HepG2 (cell line): Measurements from ENCODE around the gene ING1.

Experiments
- BHLHE40 ChIP-seq: IDR thresholded peaks from 2 replicates; pipeline ENCODE4 v1.6.1; 2011; ENCODE audit warnings: low read length, improper control_type of control experiment
- EP300 ChIP-seq, 3 experiments: sonication (generic) in 1 of 3; formaldehyde crosslinking in 1 of 3; IDR thresholded peaks; 2 replicates each; pipeline versions ENCODE4 v1.5.1 to v1.6.1; 2011 to 2020; ENCODE audit warnings: low read depth in 2 of 3, low read length in 2 of 3, borderline replicate concordance in 1 of 3, improper control_type of control experiment in 1 of 3, mild to moderate bottlenecking in 1 of 3, missing genetic modification reagents in 1 of 3, moderate library complexity in 1 of 3
- FIP1L1 ChIP-seq: fragments of 200-400 bp; formaldehyde crosslinking; IDR thresholded peaks from 2 replicates; pipeline ENCODE4 v1.6.1; 2018; ENCODE audit warnings: low read depth, mild to moderate bottlenecking, low read length, moderate library complexity, borderline replicate concordance; ENCODE audit not compliant: insufficient read depth
- IRF2 ChIP-seq: IDR thresholded peaks from 2 replicates; pipeline ENCODE4 v1.6.1; 2018; ENCODE audit warnings: missing genetic modification reagents, missing compliant biosample characterization
- PAX8 ChIP-seq: sonication (generic); formaldehyde crosslinking; IDR thresholded peaks from 2 replicates; pipeline ENCODE4 v1.8.0; 2022; ENCODE audit warnings: mild to moderate bottlenecking, missing genetic modification reagents, borderline replicate concordance
- RFX5 ChIP-seq: IDR thresholded peaks from 2 replicates; pipeline ENCODE4 v1.6.1; 2011; ENCODE audit warnings: low read depth, low read length, improper control_type of control experiment
- RFXANK ChIP-seq: IDR thresholded peaks from 2 replicates; pipeline ENCODE4 v1.6.1; 2016
- SNAPC5 ChIP-seq: sonication (generic); formaldehyde crosslinking; IDR thresholded peaks from 2 replicates; pipeline ENCODE4 v1.8.1; 2023; ENCODE audit warnings: mild to moderate bottlenecking, missing genetic modification reagents, borderline replicate concordance
- ZBTB1 ChIP-seq: sonication (generic); formaldehyde crosslinking; IDR thresholded peaks from 2 replicates; pipeline ENCODE4 v1.4.0; 2020; ENCODE audit warnings: missing genetic modification reagents, borderline replicate concordance
- ZBTB37 ChIP-seq: sonication (generic); formaldehyde crosslinking; IDR thresholded peaks from 2 replicates; pipeline ENCODE4 v1.4.0; 2020; ENCODE audit warnings: mild to moderate bottlenecking, missing genetic modification reagents
- TF ChIP-seq, protein P1 (sequence below): sonication (generic); formaldehyde crosslinking; IDR thresholded peaks from 2 replicates; pipeline ENCODE4 v1.8.0; 2022; ENCODE audit warnings: mild to moderate bottlenecking, missing genetic modification reagents; ENCODE audit not compliant: insufficient replicate concordance
- TF ChIP-seq, protein P2 (sequence below): sonication (generic); formaldehyde crosslinking; IDR thresholded peaks from 2 replicates; pipeline ENCODE4 v1.5.0; 2020; ENCODE audit warnings: missing genetic modification reagents
- TF ChIP-seq, protein P3 (sequence below): sonication (generic); formaldehyde crosslinking; IDR thresholded peaks from 2 replicates; pipeline ENCODE4 v1.5.0; 2020; ENCODE audit warnings: mild to moderate bottlenecking, missing genetic modification reagents, moderate library complexity

DNA sequence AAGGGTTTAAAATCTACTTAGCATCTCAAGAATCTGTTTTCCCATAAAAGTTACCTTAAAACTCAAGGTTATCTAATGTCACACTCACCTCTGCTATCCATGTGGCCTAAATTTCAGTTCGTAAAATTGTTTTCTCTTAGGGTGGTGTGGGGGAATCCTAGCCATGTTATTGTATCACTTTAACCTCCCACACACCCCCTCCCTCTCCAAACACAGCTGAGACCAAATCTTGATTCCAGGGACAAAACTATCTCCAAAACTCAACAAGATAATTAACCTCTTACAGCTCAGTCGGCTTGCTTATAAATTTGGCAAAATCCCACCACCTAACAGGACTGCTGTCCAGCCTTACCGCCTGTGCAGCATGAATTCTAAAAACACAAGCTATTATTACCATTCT lies 11.4 kb upstream of the ING1 start:
- TF ChIP-seq IRF2 (CRISPR knock-in tag): no peak
- no peak for TF ChIP-seq ZBTB37 (CRISPR knock-in tag)
- no peak for TF ChIP-seq RFX5
- TF ChIP-seq EP300 (IDR thresholded peaks at IDR 0.05; ENCODE audit: low read depth in 2 of 2, low read length in 2 of 2): no peak
- no peak for TF ChIP-seq EP300 (CRISPR knock-in tag; IDR thresholded peaks at IDR 0.05; ENCODE audit: borderline replicate concordance)
- TF ChIP-seq PAX8 (CRISPR knock-in tag): no peak
- no peak for TF ChIP-seq RFXANK (CRISPR knock-in tag)
- no peak for TF ChIP-seq BHLHE40
- TF ChIP-seq, protein P1, sequence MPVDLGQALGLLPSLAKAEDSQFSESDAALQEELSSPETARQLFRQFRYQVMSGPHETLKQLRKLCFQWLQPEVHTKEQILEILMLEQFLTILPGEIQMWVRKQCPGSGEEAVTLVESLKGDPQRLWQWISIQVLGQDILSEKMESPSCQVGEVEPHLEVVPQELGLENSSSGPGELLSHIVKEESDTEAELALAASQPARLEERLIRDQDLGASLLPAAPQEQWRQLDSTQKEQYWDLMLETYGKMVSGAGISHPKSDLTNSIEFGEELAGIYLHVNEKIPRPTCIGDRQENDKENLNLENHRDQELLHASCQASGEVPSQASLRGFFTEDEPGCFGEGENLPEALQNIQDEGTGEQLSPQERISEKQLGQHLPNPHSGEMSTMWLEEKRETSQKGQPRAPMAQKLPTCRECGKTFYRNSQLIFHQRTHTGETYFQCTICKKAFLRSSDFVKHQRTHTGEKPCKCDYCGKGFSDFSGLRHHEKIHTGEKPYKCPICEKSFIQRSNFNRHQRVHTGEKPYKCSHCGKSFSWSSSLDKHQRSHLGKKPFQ (CRISPR knock-in tag): no peak
- no peak for TF ChIP-seq ZBTB1 (CRISPR knock-in tag)
- no peak for TF ChIP-seq FIP1L1
- TF ChIP-seq, protein P2, sequence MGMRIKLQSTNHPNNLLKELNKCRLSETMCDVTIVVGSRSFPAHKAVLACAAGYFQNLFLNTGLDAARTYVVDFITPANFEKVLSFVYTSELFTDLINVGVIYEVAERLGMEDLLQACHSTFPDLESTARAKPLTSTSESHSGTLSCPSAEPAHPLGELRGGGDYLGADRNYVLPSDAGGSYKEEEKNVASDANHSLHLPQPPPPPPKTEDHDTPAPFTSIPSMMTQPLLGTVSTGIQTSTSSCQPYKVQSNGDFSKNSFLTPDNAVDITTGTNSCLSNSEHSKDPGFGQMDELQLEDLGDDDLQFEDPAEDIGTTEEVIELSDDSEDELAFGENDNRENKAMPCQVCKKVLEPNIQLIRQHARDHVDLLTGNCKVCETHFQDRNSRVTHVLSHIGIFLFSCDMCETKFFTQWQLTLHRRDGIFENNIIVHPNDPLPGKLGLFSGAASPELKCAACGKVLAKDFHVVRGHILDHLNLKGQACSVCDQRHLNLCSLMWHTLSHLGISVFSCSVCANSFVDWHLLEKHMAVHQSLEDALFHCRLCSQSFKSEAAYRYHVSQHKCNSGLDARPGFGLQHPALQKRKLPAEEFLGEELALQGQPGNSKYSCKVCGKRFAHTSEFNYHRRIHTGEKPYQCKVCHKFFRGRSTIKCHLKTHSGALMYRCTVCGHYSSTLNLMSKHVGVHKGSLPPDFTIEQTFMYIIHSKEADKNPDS (CRISPR knock-in tag): no peak
- TF ChIP-seq, protein P3, sequence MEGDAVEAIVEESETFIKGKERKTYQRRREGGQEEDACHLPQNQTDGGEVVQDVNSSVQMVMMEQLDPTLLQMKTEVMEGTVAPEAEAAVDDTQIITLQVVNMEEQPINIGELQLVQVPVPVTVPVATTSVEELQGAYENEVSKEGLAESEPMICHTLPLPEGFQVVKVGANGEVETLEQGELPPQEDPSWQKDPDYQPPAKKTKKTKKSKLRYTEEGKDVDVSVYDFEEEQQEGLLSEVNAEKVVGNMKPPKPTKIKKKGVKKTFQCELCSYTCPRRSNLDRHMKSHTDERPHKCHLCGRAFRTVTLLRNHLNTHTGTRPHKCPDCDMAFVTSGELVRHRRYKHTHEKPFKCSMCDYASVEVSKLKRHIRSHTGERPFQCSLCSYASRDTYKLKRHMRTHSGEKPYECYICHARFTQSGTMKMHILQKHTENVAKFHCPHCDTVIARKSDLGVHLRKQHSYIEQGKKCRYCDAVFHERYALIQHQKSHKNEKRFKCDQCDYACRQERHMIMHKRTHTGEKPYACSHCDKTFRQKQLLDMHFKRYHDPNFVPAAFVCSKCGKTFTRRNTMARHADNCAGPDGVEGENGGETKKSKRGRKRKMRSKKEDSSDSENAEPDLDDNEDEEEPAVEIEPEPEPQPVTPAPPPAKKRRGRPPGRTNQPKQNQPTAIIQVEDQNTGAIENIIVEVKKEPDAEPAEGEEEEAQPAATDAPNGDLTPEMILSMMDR: no peak
- TF ChIP-seq SNAPC5 (CRISPR knock-in tag): no peak
